ENCODE data around the gene ST8SIA2. TPM values are rescaled to one million over a fixed set of nuclear protein-coding genes. Genes with fewer than 3 reads are reported as not detected.

ST8SIA2 gene
- total RNA-seq, 2 donors from 2014 or later = not detected

DNA sequence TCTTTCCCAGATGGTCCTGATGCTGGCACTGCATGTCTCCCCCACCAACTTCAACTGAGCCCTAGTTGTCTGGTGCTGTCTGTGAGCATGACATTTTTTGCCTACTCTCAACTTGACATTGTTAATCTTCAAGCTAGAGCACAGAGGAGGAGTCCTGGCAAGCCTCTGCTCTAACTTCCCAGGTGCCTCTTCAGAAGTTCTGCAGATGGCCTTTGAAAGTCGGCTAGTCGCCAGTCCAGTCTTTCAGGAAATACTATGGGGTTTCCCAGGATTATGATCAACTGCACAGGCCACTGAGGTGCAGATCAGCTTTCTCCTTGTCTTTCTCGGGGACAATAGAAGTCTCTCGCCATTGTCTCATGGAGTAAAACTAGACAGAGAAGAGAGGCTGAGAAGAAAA, 86.7 kb downstream of the ST8SIA2 start:
- no peaks in the 10 kb centered on the region for H3K36me3 ChIP-seq (replicated peaks in 1 of 2; ENCODE audit: insufficient read depth in 1 of 2, low read depth in 2 of 2)
- no peak overlapping the region for H3K4me3 ChIP-seq
- ATAC-seq = no peak
- 39 to 68% methylated on average over 4 of the region's 4 CpGs for WGBS, 2 donors
- no peak overlapping the region for H3K27ac ChIP-seq
- DNase-seq = no peak
- TF ChIP-seq, protein P1, sequence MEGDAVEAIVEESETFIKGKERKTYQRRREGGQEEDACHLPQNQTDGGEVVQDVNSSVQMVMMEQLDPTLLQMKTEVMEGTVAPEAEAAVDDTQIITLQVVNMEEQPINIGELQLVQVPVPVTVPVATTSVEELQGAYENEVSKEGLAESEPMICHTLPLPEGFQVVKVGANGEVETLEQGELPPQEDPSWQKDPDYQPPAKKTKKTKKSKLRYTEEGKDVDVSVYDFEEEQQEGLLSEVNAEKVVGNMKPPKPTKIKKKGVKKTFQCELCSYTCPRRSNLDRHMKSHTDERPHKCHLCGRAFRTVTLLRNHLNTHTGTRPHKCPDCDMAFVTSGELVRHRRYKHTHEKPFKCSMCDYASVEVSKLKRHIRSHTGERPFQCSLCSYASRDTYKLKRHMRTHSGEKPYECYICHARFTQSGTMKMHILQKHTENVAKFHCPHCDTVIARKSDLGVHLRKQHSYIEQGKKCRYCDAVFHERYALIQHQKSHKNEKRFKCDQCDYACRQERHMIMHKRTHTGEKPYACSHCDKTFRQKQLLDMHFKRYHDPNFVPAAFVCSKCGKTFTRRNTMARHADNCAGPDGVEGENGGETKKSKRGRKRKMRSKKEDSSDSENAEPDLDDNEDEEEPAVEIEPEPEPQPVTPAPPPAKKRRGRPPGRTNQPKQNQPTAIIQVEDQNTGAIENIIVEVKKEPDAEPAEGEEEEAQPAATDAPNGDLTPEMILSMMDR (IDR thresholded peaks at IDR 0.05) = no peak
- no peak for TF ChIP-seq POLR2A (IDR thresholded peaks at IDR 0.05)
- H3K27me3 ChIP-seq = no peaks in the 10 kb centered on the region
- intact Hi-C loops (cut with DNase I) = no loop called here
- H3K4me1 ChIP-seq = no peaks in the 10 kb centered on the region
- no peaks in the 10 kb centered on the region for H3K9me3 ChIP-seq

DNA sequence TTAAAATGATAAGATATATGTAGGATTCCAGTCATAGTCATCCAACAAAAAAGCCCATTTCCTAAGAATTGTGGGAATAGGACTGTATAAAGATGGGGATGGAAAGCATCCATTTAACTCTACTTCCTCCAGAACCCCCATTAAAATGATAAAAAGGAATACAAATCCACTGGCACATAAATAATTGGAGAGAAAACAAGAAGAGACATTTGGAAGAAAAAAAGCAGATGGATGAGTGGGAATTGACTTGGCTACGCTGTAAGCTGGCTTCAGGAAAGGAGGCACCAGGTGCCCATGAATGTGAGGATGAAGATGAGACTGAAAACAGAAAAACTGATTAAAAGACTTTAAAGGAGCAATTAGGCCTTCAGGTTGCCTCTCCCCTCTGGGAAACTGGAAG, 91.8 kb downstream of the ST8SIA2 start:
- DNase-seq (no peak), ATAC-seq (no peak)
- intact Hi-C loops (cut with DNase I) = no loop called here
- H3K9me3 ChIP-seq = no peaks in the 10 kb centered on the region
- WGBS, 2 donors = 86 to 97% methylated on average over 1 of the region's 1 CpG
- H3K4me1 ChIP-seq = no peaks in the 10 kb centered on the region
- H3K36me3 ChIP-seq (replicated peaks in 1 of 2; ENCODE audit: insufficient read depth in 1 of 2, low read depth in 2 of 2) = no peaks in the 10 kb centered on the region
- no peak overlapping the region for H3K4me3 ChIP-seq
- H3K27ac ChIP-seq = no peak overlapping the region
- TF ChIP-seq, protein P1 (IDR thresholded peaks at IDR 0.05) = no peak
- no peak for TF ChIP-seq POLR2A (IDR thresholded peaks at IDR 0.05)
- no peaks in the 10 kb centered on the region for H3K27me3 ChIP-seq

DNA sequence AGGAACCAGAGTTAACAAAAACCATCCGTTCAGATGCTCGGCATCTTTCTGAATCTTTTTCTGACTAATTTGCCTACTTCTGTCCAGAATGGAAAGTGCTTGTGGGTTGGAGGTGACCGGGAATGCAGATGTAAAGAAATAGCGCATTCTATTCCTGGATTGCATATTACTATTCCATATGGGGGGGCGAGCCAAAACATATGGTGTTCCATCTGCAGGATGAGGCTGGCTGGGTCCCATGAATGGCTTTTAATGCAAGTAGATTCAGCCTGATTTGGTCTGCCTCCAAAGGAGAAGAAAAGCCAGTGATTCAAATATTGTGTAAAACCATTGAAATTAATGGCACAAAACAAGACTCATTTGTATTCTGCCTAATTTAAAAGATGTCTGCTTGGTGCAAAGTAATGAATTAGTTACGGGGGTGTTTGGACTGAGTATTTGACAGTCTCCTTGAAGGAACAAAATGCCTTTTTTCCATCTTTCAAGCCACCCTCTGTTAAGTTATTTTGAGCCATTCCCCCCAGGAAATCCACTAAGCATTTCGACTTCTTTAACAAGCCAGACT, 99.0 kb downstream of the ST8SIA2 start:
- no peaks in the 10 kb centered on the region for H3K36me3 ChIP-seq (replicated peaks in 1 of 2; ENCODE audit: insufficient read depth in 1 of 2, low read depth in 2 of 2)
- H3K9me3 ChIP-seq = no peaks in the 10 kb centered on the region
- H3K4me3 ChIP-seq = no peak overlapping the region
- intact Hi-C loops (cut with DNase I) = no loop called here
- H3K27ac ChIP-seq = no peak overlapping the region
- H3K4me1 ChIP-seq = no peaks in the 10 kb centered on the region
- TF ChIP-seq, protein P1 (IDR thresholded peaks at IDR 0.05) = no peak
- TF ChIP-seq POLR2A (IDR thresholded peaks at IDR 0.05) = no peak
- no peaks in the 10 kb centered on the region for H3K27me3 ChIP-seq
- ATAC-seq (no peak), DNase-seq (no peak)
- 74 to 75% methylated on average over 7 of the region's 7 CpGs for WGBS, 2 donors

DNA sequence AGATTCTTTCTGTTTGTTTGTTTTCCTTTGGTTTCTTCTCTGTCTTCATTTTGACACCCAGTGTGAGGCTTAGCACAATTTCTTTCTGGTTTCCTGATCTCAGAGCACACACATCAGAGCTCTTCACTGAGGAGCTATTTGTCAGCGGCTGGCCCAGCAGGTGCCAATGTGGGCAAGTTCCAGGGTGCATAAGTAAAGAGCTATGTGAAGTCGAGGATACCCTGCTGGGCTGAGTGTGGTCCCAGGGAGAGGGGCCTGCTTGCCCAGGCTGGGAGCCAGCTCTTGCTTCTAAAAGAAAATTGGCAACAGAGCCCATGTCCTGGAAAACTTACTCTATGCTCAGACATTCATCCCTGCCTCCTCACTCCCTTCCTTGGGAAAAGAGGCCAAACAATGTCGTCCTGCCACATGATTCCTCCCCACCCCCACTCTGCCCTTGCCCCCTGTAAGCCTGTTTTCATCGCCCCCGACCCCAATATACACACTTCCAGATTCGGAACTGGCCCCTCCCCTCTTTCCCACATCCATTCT, 101.2 kb downstream of the ST8SIA2 start:
- Histone ChIP-seq H3K4me1 (no peaks in the 10 kb centered on the region), H3K27ac (no peak overlapping the region), H3K9me3 (no peaks in the 10 kb centered on the region), H3K4me3 (no peak overlapping the region), H3K27me3 (no peaks in the 10 kb centered on the region), H3K36me3 (replicated peaks in 1 of 2; ENCODE audit: insufficient read depth in 1 of 2, low read depth in 2 of 2) (no peaks in the 10 kb centered on the region)
- intact Hi-C loops (cut with DNase I) = no loop called here
- WGBS, 2 donors = 24 to 30% methylated on average over 6 of the region's 6 CpGs
- DNase-seq (no peak), ATAC-seq (no peak)
- TF ChIP-seq, protein P1 (IDR thresholded peaks at IDR 0.05) = no peak
- no peak for TF ChIP-seq POLR2A (IDR thresholded peaks at IDR 0.05)

DNA sequence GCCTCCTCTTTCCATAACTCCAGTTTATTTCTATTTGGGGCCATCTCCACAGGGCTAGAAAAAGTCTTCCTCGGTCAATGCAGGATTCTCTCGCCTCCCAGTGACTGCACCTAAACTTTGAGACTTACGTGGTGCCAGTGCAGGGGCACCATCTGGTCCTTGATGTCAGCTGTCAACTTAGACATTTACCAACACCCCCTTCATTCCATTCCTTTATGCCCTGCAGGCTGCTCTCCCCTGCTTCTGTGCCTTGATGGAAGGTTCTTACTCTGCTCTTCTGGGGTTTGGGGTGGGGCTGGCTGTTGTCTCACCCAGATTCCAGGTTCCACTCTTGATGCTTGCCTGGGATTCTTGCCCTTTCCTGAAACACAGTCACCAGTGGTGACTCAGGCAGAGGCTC, 101.8 kb downstream of the ST8SIA2 start:
- no peaks in the 10 kb centered on the region for H3K27me3 ChIP-seq
- no peak for ATAC-seq
- no peaks in the 10 kb centered on the region for H3K9me3 ChIP-seq
- no peak for TF ChIP-seq POLR2A (IDR thresholded peaks at IDR 0.05)
- TF ChIP-seq, protein P1 (IDR thresholded peaks at IDR 0.05) = no peak
- no peaks in the 10 kb centered on the region for H3K4me1 ChIP-seq
- DNase-seq = no peak
- H3K36me3 ChIP-seq (replicated peaks in 1 of 2; ENCODE audit: insufficient read depth in 1 of 2, low read depth in 2 of 2) = no peaks in the 10 kb centered on the region
- WGBS, 2 donors = 65 to 88% methylated on average over 2 to 3 of the region's 3 CpGs
- no peak overlapping the region for H3K4me3 ChIP-seq
- intact Hi-C loops (cut with DNase I) = no loop called here
- H3K27ac ChIP-seq = no peak overlapping the region
